GM12865 (cell line): Measurements from ENCODE around the gene RASL10B.

Source experiments
- DNase-seq: peaks from one replicate; pipeline ENCODE4 v3.0.0; 2010; ENCODE audit warnings: low read depth
- H3K4me3 ChIP-seq: 2 replicates; pipeline ENCODE4 v1.5.1; 2011; ENCODE audit warnings: mild to moderate bottlenecking, low read depth, low read length, control low read depth
- TF ChIP-seq, protein P1 (sequence below): IDR thresholded peaks from 2 replicates; pipeline ENCODE4 v1.5.1; 2011; ENCODE audit warnings: low read length, control low read depth, low read depth, inconsistent platforms; ENCODE audit not compliant: insufficient read depth; ENCODE audit errors: missing control alignments

The RASL10B gene

DNA sequence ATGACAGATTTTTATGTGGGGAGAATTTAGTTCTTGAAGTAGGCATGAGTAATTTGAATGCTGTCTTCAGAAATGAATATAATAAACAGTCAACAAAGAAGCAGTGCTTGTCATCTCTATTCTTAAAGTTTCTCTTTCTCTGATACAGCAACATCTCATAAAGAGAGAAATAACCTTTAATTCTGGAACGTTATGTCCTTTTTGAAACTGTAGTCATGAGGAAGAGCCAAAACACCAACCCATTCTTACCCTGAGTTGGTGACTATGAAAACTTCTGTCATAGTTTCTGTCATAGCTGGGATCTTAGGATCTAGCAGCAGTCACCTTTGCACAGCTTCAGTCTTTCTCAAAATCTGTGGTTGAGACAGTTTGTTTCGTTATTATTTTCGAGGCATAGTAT is 15.3 kb upstream of the RASL10B start:
- no peak for DNase-seq
- TF ChIP-seq, protein P1, sequence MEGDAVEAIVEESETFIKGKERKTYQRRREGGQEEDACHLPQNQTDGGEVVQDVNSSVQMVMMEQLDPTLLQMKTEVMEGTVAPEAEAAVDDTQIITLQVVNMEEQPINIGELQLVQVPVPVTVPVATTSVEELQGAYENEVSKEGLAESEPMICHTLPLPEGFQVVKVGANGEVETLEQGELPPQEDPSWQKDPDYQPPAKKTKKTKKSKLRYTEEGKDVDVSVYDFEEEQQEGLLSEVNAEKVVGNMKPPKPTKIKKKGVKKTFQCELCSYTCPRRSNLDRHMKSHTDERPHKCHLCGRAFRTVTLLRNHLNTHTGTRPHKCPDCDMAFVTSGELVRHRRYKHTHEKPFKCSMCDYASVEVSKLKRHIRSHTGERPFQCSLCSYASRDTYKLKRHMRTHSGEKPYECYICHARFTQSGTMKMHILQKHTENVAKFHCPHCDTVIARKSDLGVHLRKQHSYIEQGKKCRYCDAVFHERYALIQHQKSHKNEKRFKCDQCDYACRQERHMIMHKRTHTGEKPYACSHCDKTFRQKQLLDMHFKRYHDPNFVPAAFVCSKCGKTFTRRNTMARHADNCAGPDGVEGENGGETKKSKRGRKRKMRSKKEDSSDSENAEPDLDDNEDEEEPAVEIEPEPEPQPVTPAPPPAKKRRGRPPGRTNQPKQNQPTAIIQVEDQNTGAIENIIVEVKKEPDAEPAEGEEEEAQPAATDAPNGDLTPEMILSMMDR, result no peak
- no peak overlapping the region for H3K4me3 ChIP-seq

DNA sequence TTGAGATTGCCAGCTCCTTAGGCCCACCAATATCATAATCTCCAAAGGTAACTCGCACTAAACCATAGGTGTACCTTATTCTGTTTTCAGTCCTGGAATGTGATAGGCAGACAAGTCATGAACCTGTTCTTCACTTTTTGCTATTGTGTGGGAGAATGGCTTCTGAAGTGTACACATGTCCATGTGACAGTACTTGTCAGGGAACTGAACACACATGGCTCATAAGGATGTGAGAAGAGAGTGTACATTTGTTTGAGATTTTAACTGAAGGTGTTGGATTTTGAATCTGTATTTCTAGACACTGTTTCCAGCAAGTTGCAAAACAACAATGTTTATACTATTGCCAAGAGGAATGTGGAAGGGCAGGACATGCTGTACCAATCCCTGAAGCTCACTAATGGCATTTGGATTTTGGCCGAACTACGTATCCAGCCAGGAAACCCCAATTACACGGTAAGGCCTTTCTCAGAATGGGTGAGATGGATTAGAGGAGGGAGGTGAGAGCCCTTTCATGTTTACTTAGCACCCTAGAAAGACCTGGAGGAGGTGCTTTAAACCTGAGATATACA is 14.5 kb upstream of the RASL10B start:
- DNase-seq, result no peak

DNA sequence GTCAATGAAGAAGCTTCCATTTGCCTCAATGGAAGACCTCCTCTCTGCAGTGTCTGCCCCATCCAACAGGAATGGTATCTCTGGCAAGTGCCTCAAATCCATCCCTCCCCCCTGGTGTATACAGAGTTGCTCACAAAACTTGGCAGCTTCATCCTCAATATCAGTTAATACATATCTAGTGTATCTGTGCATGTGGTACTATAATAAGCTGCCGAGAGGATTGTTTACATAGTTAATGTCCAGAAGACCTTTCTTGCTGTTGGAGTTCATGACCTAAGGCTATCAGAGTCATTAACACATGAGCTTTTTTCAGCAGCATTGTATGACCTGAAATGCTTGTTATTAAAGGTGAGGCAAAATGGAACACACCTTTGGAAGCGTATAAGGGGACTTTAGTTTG is 14.0 kb upstream of the RASL10B start:
- TF ChIP-seq, protein P1, result no peak
- no peak overlapping the region for H3K4me3 ChIP-seq
- no peak for DNase-seq

More for the DNA sequence above, 14.5 kb upstream of the RASL10B start:
- H3K4me3 ChIP-seq, result no peak overlapping the region
- TF ChIP-seq, protein P1, result no peak

DNA sequence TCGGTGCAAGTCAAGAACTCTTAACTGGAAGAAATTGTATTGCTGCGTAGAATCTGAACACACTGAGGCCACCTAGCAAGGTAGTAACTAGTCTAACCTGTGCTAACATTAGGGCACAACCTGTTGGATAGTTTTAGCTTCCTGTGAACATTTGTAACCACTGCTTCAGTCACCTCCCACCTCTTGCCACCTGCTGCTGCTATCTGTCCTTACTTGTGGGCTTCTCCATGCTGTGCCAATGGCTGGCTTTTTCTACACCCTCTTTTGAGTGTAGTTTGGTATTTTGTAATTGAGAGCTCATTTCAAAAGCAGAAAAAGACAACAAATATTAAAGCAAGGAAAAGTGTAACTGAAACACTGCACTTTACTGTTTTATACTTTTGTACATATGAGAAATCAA is 7.7 kb upstream of the RASL10B start:
- TF ChIP-seq, protein P1, result no peak
- H3K4me3 ChIP-seq, result no peak overlapping the region
- no peak for DNase-seq

DNA sequence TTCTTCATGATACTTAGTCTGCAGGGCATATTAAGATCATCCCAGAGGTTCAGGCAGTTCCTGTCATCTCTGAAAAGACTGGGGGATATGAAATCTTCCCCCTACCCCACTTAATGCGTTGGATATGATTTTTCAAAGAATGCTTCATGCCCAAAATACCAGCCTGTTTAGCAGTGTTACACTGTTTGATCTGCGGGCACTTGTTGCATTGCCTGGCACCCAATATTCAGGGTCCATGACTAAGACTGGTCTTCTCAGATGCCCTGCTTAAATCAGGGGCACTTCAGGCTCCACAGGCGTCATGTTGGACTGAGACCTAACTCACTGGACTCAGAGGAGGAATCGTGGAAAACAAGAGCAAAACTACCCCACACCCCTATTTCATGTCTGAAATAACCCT is 6.4 kb upstream of the RASL10B start:
- no peak for DNase-seq
- TF ChIP-seq, protein P1, result no peak
- H3K4me3 ChIP-seq, result no peak overlapping the region

DNA sequence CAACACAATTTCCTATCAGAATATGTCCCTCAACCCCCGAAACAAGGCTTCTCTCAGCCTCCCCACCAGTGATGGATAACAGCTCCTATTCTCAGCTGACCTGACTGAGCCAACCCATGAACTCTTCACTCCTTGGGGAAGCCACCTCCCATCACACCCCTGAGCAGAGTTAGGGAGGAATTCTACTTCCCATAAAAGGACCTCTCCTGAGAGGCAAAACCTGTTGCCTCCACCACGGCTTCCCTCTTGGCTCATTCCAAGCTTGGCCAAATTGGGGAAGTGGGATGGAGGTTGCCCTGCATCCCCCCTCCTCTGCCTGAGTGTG is 5.7 kb upstream of the RASL10B start:
- TF ChIP-seq, protein P1, result no peak
- H3K4me3 ChIP-seq, result no peak overlapping the region
- no peak for DNase-seq

DNA sequence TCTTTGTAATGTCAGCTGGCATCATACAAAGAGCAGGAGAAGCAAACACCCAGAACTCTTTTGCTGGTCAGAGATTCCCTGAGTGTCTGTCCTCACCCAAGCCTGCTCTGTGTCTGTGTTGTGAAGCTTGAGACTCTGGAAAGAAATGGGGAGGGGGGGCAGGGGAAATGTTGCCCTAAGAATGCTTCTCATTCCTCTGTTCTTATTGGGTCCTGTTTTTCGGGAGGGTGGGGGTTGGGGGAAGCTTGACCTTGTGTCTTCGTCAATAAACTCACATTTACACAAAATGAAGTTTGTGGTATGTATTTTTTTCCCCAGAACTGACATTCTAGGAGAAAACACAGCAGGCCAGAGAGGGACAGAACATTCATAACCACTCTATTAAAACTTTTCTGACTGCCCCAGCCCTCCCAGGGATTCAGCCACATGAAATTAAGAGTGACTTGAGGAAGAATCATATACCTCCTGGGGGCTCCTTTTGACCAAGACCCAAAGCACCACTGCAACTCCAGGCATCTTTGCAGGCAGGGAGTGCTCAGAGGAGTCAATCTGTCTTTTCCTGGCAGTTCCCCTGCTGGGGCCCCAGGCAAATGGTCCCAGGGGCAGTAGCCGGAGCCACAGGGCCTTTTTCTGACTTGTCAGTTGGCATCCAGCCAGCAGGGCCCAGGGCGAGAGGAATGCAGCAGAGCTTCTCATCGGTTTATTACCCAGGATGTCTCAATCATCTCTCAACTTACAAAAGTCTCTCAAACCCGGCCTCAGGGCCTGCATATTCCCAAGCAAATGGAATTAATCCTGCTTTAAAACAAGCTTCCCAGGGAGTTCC is 5.1 kb upstream of the RASL10B start:
- TF ChIP-seq, protein P1, result no peak
- DNase-seq, result no peak
- H3K4me3 ChIP-seq, result no peak overlapping the region
